Mononuclear cell (primary cell): ENCODE results near the gene RTCB. TPM values are rescaled to one million over a fixed set of nuclear protein-coding genes. Genes with fewer than 3 reads are reported as not detected.

ENCODE experiments used
- H3K27me3 ChIP-seq: 2 replicates; pipeline ENCODE4 v1.6.0; 2011; ENCODE audit warnings: low read length, control low read depth; ENCODE audit not compliant: insufficient read depth
- H3K4me1 ChIP-seq: 2 replicates; pipeline ENCODE4 v1.5.1; 2011; ENCODE audit warnings: mild to moderate bottlenecking, low read length, control low read depth; ENCODE audit not compliant: insufficient read depth
- H3K4me3 ChIP-seq: 2 replicates; pipeline ENCODE4 v1.5.1; 2011; ENCODE audit warnings: mild to moderate bottlenecking, low read length, moderate library complexity
- H3K9me3 ChIP-seq: 2 replicates; pipeline ENCODE4 v1.5.1; 2011; ENCODE audit warnings: low read depth, mild to moderate bottlenecking, control low read depth, low read length
- total RNA-seq: library from RNA; depleted of rRNA; stranded (reverse); fragments of >200 nt; gene quantifications from one replicate; pipeline ENCODE4 v1.2.3, GENCODE V29; 2012

Gene RTCB
- total RNA-seq = 80.3 TPM

DNA sequence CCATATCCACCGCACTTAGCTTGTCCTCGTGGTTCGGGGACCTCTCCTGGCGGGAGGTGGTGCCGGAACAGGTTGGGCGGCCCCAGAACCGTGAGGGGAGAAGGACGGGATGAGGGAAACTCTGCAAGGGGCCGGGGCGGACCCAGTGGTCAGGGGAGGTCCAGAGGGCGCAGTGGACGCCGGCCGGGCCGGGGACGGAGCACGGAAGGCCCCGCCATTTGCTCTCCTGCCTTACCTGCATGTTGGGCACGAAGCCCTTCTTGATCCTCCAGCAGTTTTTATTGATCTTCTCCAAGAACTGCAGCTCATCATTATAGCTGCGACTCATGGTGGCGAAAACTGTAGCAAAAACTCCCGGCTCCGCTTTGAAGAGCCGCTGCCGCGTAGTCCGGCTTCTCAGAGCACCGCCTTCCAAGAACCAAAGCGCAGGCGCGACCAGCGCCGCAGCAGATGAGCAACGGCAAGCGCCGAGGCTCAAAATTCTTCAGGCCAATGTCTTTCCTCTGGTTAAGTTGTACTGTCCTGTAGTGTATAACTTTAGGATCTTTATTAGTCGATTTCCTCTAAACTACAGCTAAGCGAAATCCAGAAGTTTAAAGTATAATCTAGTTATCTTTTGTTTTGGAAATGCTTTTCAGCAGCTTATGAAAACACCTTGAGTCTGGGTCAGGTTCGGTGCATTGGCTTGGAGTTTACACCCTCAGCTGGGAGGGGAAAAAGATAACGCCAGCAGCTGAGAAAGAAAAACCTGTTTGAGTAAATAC, at the start of gene RTCB:
RTCB (minus strand) TSS at position 419 of the 764 bp plus-strand sequence; CDS start at position 328, 91 bp downstream.
- H3K4me1 ChIP-seq = peaks cover 33% of the 10 kb centered on the region
- no peaks in the 10 kb centered on the region for H3K27me3 ChIP-seq
- H3K9me3 ChIP-seq = no peaks in the 10 kb centered on the region
- H3K4me3 ChIP-seq = peak within 1 kb of the TSS; percentile 79

DNA sequence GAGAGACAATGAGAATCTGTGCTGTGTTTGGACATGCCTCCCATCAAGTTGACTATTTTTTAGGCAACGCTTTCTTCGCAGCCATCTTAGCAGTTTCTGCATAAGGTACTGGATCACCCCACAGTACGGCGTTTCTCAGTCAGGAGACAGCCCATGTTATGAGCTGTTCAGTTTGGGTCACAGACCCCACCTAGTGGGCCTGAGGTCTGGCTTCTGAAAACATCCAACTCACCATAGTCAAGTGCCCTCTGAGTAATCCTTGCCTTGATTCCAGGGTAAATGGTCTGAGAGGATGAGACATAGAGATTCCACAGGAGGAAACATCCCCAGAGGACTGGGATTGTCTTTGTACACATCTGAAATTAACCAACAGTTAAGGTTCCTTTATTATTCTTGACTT, 45.0 kb upstream of the RTCB start:
- Histone ChIP-seq H3K9me3 (no peaks in the 10 kb centered on the region), H3K4me3 (no peak overlapping the region), H3K4me1 (no peaks in the 10 kb centered on the region), H3K27me3 (peaks cover 12% of the 10 kb centered on the region)

DNA sequence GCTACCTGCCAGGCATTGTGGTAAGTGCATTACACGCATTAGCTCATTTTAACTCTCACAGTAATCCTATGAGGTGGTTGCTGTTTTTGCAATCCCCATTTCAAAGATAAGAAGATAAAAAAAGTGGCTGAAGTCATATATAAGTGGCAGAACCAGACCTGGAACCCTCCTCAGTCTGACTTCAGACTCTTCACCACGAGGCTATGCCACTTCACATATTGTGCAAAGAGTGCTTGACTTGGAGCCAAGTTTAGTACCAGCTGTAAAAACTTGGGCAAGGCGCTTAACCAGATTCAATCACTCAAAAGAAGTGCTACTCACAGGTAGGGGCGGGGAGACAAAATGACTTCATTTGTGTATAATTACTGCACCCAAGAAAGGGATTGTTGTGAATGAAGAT, 36.9 kb upstream of the RTCB start:
- Histone ChIP-seq H3K9me3 (no peaks in the 10 kb centered on the region), H3K27me3 (peaks cover 7% of the 10 kb centered on the region), H3K4me1 (no peaks in the 10 kb centered on the region), H3K4me3 (no peak overlapping the region)

- H3K4me3 ChIP-seq = no peak overlapping the region
These were observed 34.3 kb upstream of the RTCB start for GRCh38 chr22:32446321-32446720.

DNA sequence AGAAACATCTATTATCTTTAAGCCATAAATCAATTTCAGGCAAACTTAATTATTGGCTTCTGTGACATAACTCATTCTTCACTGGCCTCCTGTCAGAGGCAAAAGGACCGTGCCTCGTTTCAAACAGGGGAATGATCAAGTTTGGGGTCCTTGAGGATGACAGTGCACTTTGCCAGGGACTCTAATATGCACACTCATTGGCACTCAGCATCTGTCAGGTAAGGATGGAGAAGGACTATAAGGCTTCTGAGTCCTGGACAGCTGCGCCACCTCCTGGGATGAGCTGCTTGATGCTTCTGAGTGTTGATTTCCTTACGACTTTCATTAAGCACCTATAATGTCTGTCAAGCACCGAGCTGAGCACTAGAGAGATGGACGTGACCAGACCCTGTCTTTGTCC, 32.0 kb upstream of the RTCB start:
- H3K9me3 ChIP-seq = no peaks in the 10 kb centered on the region
- H3K27me3 ChIP-seq = peaks cover 2% of the 10 kb centered on the region
- H3K4me1 ChIP-seq = no peaks in the 10 kb centered on the region
- H3K4me3 ChIP-seq = no peak overlapping the region

More at GRCh38 chr22:32446321-32446720, 34.3 kb upstream of the RTCB start:
- H3K27me3 ChIP-seq = peaks cover 2% of the 10 kb centered on the region
- H3K4me1 ChIP-seq = no peaks in the 10 kb centered on the region
- no peaks in the 10 kb centered on the region for H3K9me3 ChIP-seq

- Histone ChIP-seq H3K27me3 (peaks cover 7% of the 10 kb centered on the region), H3K9me3 (no peaks in the 10 kb centered on the region), H3K4me1 (no peaks in the 10 kb centered on the region), H3K4me3 (no peak overlapping the region)
These were observed 18.3 kb upstream of the RTCB start for GRCh38 chr22:32430352-32430751.

DNA sequence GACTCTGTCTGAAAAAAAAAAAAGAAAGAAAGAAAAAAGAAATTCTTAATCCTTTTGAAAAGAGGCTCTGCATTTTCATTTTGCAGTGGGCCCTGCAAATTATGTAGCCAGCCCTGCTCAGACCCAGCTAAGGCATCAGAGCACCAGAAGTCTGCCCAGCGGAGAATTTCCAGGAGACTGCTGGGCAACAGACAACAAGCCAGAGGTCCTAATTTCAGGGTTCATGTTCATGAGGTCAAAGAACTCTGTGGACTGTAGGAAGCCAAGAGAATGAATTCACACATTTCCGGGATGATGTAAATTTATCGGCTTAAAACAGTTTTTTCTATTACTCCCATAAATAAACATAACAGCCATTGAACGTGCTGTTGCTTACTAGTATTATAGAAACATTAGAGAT, 14.8 kb upstream of the RTCB start:
- peaks cover 6% of the 10 kb centered on the region for H3K27me3 ChIP-seq
- no peaks in the 10 kb centered on the region for H3K9me3 ChIP-seq
- H3K4me3 ChIP-seq = no peak overlapping the region
- H3K4me1 ChIP-seq = no peaks in the 10 kb centered on the region

GRCh38 chr22:32423664-32424063, 11.6 kb upstream of the RTCB start:
- H3K27me3 ChIP-seq = peaks cover 11% of the 10 kb centered on the region
- H3K9me3 ChIP-seq = no peaks in the 10 kb centered on the region
- H3K4me1 ChIP-seq = no peaks in the 10 kb centered on the region
- H3K4me3 ChIP-seq = no peak overlapping the region

GRCh38 chr22:32422062-32422461, 10.0 kb upstream of the RTCB start:
- no peaks in the 10 kb centered on the region for H3K9me3 ChIP-seq

DNA sequence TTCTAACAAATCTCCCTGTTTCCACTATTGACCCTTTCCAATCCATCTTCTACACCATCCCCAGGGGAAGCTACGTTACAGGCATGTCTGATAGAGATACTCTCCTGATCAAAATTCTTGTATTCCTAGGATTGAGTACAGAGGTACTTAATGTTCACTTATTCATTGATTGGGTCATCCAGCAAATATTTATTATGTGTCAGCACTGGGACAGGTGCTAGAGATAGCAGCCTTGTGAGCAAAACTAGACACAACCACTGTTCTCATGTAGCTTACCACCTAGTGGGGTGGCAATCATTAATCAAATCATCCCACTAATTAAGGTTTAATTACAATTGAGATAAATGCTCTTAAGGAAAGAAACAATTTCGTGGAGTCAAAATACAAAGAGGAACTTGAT, 9.4 kb upstream of the RTCB start:
- H3K4me1 ChIP-seq = no peaks in the 10 kb centered on the region
- peaks cover 21% of the 10 kb centered on the region for H3K27me3 ChIP-seq
- no peaks in the 10 kb centered on the region for H3K9me3 ChIP-seq
- no peak overlapping the region for H3K4me3 ChIP-seq

More at GRCh38 chr22:32422062-32422461, 10.0 kb upstream of the RTCB start:
- no peak overlapping the region for H3K4me3 ChIP-seq
- peaks cover 21% of the 10 kb centered on the region for H3K27me3 ChIP-seq
- H3K4me1 ChIP-seq = no peaks in the 10 kb centered on the region

GRCh38 chr22:32417906-32418305, 5.9 kb upstream of the RTCB start:
- Histone ChIP-seq H3K27me3 (peaks cover 20% of the 10 kb centered on the region), H3K9me3 (no peaks in the 10 kb centered on the region)

GRCh38 chr22:32416556-32417085, 4.6 kb upstream of the RTCB start:
- no peak overlapping the region for H3K4me3 ChIP-seq
- no peaks in the 10 kb centered on the region for H3K9me3 ChIP-seq
- peaks cover 15% of the 10 kb centered on the region for H3K27me3 ChIP-seq
- no peaks in the 10 kb centered on the region for H3K4me1 ChIP-seq

More at GRCh38 chr22:32417906-32418305, 5.9 kb upstream of the RTCB start:
- Histone ChIP-seq H3K4me1 (no peaks in the 10 kb centered on the region), H3K4me3 (no peak overlapping the region)

DNA sequence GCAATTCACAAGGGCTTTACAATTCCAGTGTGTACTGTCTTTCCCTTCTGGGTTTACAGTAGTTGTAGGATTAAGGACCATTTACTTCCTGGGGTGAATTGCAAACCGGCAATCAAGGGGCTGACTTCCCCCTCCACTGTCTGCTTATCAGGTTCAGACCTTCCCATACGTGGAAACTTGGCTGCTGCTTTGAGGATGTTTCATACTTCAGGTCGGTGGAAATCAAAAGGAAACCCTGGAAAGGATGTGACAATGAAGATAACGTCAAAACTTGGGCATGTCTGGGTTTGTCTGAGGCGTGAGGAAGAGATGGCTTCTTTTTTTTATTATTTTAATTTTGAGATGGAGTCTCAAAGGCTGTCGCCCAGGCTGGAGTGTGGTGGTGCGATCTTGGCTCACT, 2.1 kb upstream of the RTCB start:
- H3K27me3 ChIP-seq = peaks cover 12% of the 10 kb centered on the region
- no peaks in the 10 kb centered on the region for H3K9me3 ChIP-seq
- peaks cover 19% of the 10 kb centered on the region for H3K4me1 ChIP-seq
- no peak overlapping the region for H3K4me3 ChIP-seq

- Histone ChIP-seq H3K9me3 (no peaks in the 10 kb centered on the region), H3K4me3 (no peak overlapping the region), H3K27me3 (peaks cover 10% of the 10 kb centered on the region), H3K4me1 (peaks cover 19% of the 10 kb centered on the region)
These were observed 1.7 kb upstream of the RTCB start for GRCh38 chr22:32413719-32414118.

GRCh38 chr22:32411402-32411801, 645 bp downstream of the RTCB start:
- H3K9me3 ChIP-seq = no peaks in the 10 kb centered on the region
- peak overlapping the region; percentile 79 for H3K4me3 ChIP-seq
- H3K4me1 ChIP-seq = peaks cover 37% of the 10 kb centered on the region
- H3K27me3 ChIP-seq = no peaks in the 10 kb centered on the region

- Histone ChIP-seq H3K9me3 (no peaks in the 10 kb centered on the region), H3K4me3 (no peak overlapping the region), H3K27me3 (no peaks in the 10 kb centered on the region), H3K4me1 (peaks cover 37% of the 10 kb centered on the region)
These were observed 1.6 kb downstream of the RTCB start for GRCh38 chr22:32410459-32410858.
